IMR-90 (cell line): Measurements from ENCODE around the gene NELL1. TPM values are rescaled to one million over a fixed set of nuclear protein-coding genes. Genes with fewer than 3 reads are reported as not detected.

Experiments
- ATAC-seq: fragments of 200-7000 bp; cut with Tn5 transposase; 2 replicates; pipeline ENCODE4 v1.9.1; 2020; ENCODE audit warnings: low read depth, mild to moderate bottlenecking, moderate library complexity
- BruUV-seq: library from RNA; stranded (reverse); fragments of 400-500 nt; replicated peaks from 2 replicates; lab custom pipeline; 2021; lab: Mats Ljungman, UMichigan
- CTCF ChIA-PET: fragments of 300-600 bp; formaldehyde crosslinking; extraction: SDS; loops from one replicate; lab custom pipeline; 2021; ENCODE audit warnings: antibody characterized with exemption; lab: Yijun Ruan, JAX
- POLR2A ChIA-PET: fragments of 300-600 bp; sonication (Branson Sonifier 250); formaldehyde crosslinking; loops from one replicate; lab custom pipeline; 2022; ENCODE audit warnings: antibody characterized with exemption; ENCODE audit not compliant: unreplicated experiment; lab: Charles Lee
- DNase-seq: peaks from one replicate; pipeline ENCODE4 v3.0.0; 2013
- H2AFZ ChIP-seq: replicated peaks from 2 replicates; pipeline ENCODE3; 2013; ENCODE audit warnings: low read length, mild to moderate bottlenecking; ENCODE audit not compliant: poor library complexity
- H2AK5ac ChIP-seq: 2 replicates; pipeline ENCODE4 v1.6.1; 2013; ENCODE audit warnings: low read depth, low read length, inconsistent platforms
- H2AK9ac ChIP-seq: replicated peaks from 2 replicates; pipeline ENCODE3; 2013; ENCODE audit warnings: mild to moderate bottlenecking, low read depth, low read length, moderate library complexity; ENCODE audit not compliant: poor library complexity
- H2BK120ac ChIP-seq: 2 replicates; pipeline ENCODE4 v1.6.1; 2013; ENCODE audit warnings: low read depth, low read length, inconsistent platforms
- H2BK15ac ChIP-seq: 3 replicates; pipeline ENCODE4 v1.6.1; 2013; ENCODE audit warnings: low read depth, low read length, inconsistent platforms
- H2BK20ac ChIP-seq: 2 replicates; pipeline ENCODE4 v1.6.1; 2013; ENCODE audit warnings: low read depth, mild to moderate bottlenecking, inconsistent platforms, low read length, moderate library complexity
- H2BK5ac ChIP-seq: 2 replicates; pipeline ENCODE4 v1.6.1; 2013; ENCODE audit warnings: mild to moderate bottlenecking, low read depth, low read length, inconsistent platforms; ENCODE audit not compliant: poor library complexity, severe bottlenecking
- H3K14ac ChIP-seq: replicated peaks from 2 replicates; pipeline ENCODE4 v1.6.1; 2013; ENCODE audit warnings: low read depth, low read length, inconsistent platforms
- H3K18ac ChIP-seq: 2 replicates; pipeline ENCODE4 v1.6.1; 2013; ENCODE audit warnings: low read depth, low read length, control low read depth
- H3K23ac ChIP-seq: 2 replicates; pipeline ENCODE4 v1.6.1; 2013; ENCODE audit warnings: low read depth, low read length, inconsistent platforms
- H3K27ac ChIP-seq: 2 replicates; pipeline ENCODE4 v1.5.1; 2013; ENCODE audit warnings: mild to moderate bottlenecking, control low read depth, low read length; ENCODE audit not compliant: insufficient read depth
- H3K27me3 ChIP-seq: 2 replicates; pipeline ENCODE4 v1.6.1; 2013; ENCODE audit warnings: low read length; ENCODE audit not compliant: control insufficient read depth, insufficient read depth
- H3K36me3 ChIP-seq: 2 replicates; pipeline ENCODE4 v1.6.1; 2013; ENCODE audit warnings: low read length, mixed read lengths; ENCODE audit not compliant: control insufficient read depth, insufficient read depth
- H3K4ac ChIP-seq: 2 replicates; pipeline ENCODE4 v1.6.1; 2013; ENCODE audit warnings: low read depth, low read length, inconsistent platforms
- H3K4me1 ChIP-seq: 2 replicates; pipeline ENCODE4 v1.6.1; 2013; ENCODE audit warnings: low read length, mixed read lengths; ENCODE audit not compliant: control insufficient read depth, insufficient read depth
- H3K4me2 ChIP-seq: 2 replicates; pipeline ENCODE4 v1.6.1; 2013; ENCODE audit warnings: low read depth, mild to moderate bottlenecking, control low read depth, low read length, moderate library complexity
- H3K4me3 ChIP-seq: 2 replicates; pipeline ENCODE4 v1.5.1; 2013; ENCODE audit warnings: low read depth, mild to moderate bottlenecking, control low read depth, low read length, moderate library complexity; ENCODE audit not compliant: insufficient read depth
- H3K56ac ChIP-seq: 2 replicates; pipeline ENCODE4 v1.6.1; 2013; ENCODE audit warnings: low read length, inconsistent platforms; ENCODE audit not compliant: insufficient read depth; ENCODE audit errors: extremely low read depth
- H3K79me1 ChIP-seq, 2 experiments: 2 replicates each; pipeline ENCODE4 v1.6.1; 2013; ENCODE audit warnings: low read length in 2 of 2, inconsistent platforms in 1 of 2, low read depth in 1 of 2
- H3K9ac ChIP-seq: 2 replicates; pipeline ENCODE4 v1.6.1; 2013; ENCODE audit warnings: low read depth, low read length, control low read depth
- H3K9me1 ChIP-seq: 2 replicates; pipeline ENCODE4 v1.6.1; 2013; ENCODE audit warnings: low read length, inconsistent platforms; ENCODE audit not compliant: insufficient read depth
- H3K9me3 ChIP-seq: 2 replicates; pipeline ENCODE4 v1.6.1; 2013; ENCODE audit warnings: low read length; ENCODE audit not compliant: control insufficient read depth, insufficient read depth
- H4K20me1 ChIP-seq: 2 replicates; pipeline ENCODE4 v1.6.1; 2013; ENCODE audit warnings: low read length, inconsistent platforms; ENCODE audit not compliant: insufficient read depth
- H4K5ac ChIP-seq: 2 replicates; pipeline ENCODE4 v1.6.1; 2013; ENCODE audit warnings: mild to moderate bottlenecking, low read depth, low read length, control low read depth
- H4K8ac ChIP-seq, 2 experiments: 2 replicates each; pipeline ENCODE4 v1.6.1; 2013; ENCODE audit warnings: low read depth in 2 of 2, low read length in 2 of 2, control low read depth in 1 of 2, inconsistent platforms in 1 of 2
- H4K91ac ChIP-seq: 2 replicates; pipeline ENCODE4 v1.6.1; 2013; ENCODE audit warnings: low read depth, low read length, inconsistent platforms; ENCODE audit not compliant: insufficient read depth
- CTCF ChIP-seq: conservative IDR thresholded peaks from 2 replicates; pipeline ENCODE4 v1.5.1; 2012; ENCODE audit warnings: mild to moderate bottlenecking, low read depth, low read length, improper control_type of control experiment
- FOS ChIP-seq: fragments of 150-350 bp; IDR thresholded peaks from 2 replicates; pipeline ENCODE4 v1.6.1; 2016; ENCODE audit warnings: low read depth, low read length
- MXI1 ChIP-seq: IDR thresholded peaks from 2 replicates; pipeline ENCODE4 v1.6.1; 2012; ENCODE audit warnings: low read depth, mild to moderate bottlenecking, low read length, moderate library complexity, borderline replicate concordance
- RFX5 ChIP-seq: IDR thresholded peaks from 2 replicates; pipeline ENCODE4 v1.8.0; 2012; ENCODE audit warnings: low read depth, mild to moderate bottlenecking, low read length, moderate library complexity
- WGBS, 2 experiments: methylation state at CpG; one replicate each; pipeline versions ENCODE4 v1.1.5 to v1.1.7; 2013; ENCODE audit warnings: missing lambda C conversion rate in 2 of 2; ENCODE audit not compliant: insufficient read length in 1 of 2; ENCODE audit errors: extremely low coverage in 2 of 2; 5-methylcytosine and 5-hydroxymethylcytosine counted together
- dilution Hi-C: fragments of 300-500 bp; cut with HindIII; formaldehyde crosslinking; loops from one replicate; pipeline ENCODE4 v1.14.3; 2018; ENCODE audit warnings: low sequenced_read_pairs; ENCODE audit not compliant: unreplicated experiment
- in situ Hi-C: fragments of 300-500 bp; cut with MboI; formaldehyde crosslinking; loops from 3 replicates; pipeline ENCODE4 v1.14.3; 2019; ENCODE audit warnings: low sequenced_read_pairs, inconsistent platforms, mixed read lengths
- intact Hi-C: fragments of 100-400 bp; cut with micrococcal nuclease; formaldehyde crosslinking; loops from 2 replicates; pipeline ENCODE4 v1.10.0; 2022
- polyA plus RNA-seq, 3 experiments: library from polyadenylated mRNA; depleted of rRNA; stranded (reverse); fragments of >200 nt; gene quantifications; 2 replicates each; pipeline ENCODE4 v1.2.3, GENCODE V29; 2012; ENCODE audit warnings: low replicate concordance in 1 of 3
- total RNA-seq: library from RNA; depleted of rRNA; stranded (reverse); fragments of >200 nt; gene quantifications from 2 replicates; pipeline ENCODE4 v1.2.3, GENCODE V29; 2012

Gene NELL1
- total and polyA plus RNA-seq, 2 of the 4 experiments (the other 2 are of a cell fraction) = not detected

GRCh38 chr11:21374376-21374775 is 705.0 kb downstream of the NELL1 start:
- WGBS, 2 experiments = no CpG with 5 or more reads among the region's 5 CpGs
- no peak overlapping the region for H2BK20ac ChIP-seq
- H3K4me2 ChIP-seq = no peak overlapping the region

More at GRCh38 chr11:21374376-21374775, 705.0 kb downstream of the NELL1 start:
- no peaks in the 10 kb centered on the region for H3K36me3 ChIP-seq
- H4K5ac ChIP-seq = no peak overlapping the region
- ChIA-PET POLR2A (no interaction called here), CTCF (no interaction called here)
- no peak overlapping the region for H3K56ac ChIP-seq
- H3K4me3 ChIP-seq = no peak overlapping the region
- no peak overlapping the region for H2BK5ac ChIP-seq
- no peak overlapping the region for H2AFZ ChIP-seq
- H4K8ac ChIP-seq = no peak overlapping the region
- H2BK120ac ChIP-seq = no peak overlapping the region
- no peak overlapping the region for H3K4ac ChIP-seq
- no peaks in the 10 kb centered on the region for H3K27me3 ChIP-seq
- H3K14ac ChIP-seq = no peak overlapping the region
- H3K79me1 ChIP-seq = no peaks in the 10 kb centered on the region
- no peaks in the 10 kb centered on the region for H3K4me1 ChIP-seq
- H2AK5ac ChIP-seq = no peak overlapping the region
- H2BK15ac ChIP-seq = no peak overlapping the region
- no peak for DNase-seq
- no peaks in the 10 kb centered on the region for H3K9me1 ChIP-seq
- H3K9ac ChIP-seq = no peak overlapping the region
- peaks cover 4% of the 10 kb centered on the region; the same call in 1 of the 2 replicates for H3K9me3 ChIP-seq
- H2AK9ac ChIP-seq = no peak overlapping the region
- H3K18ac ChIP-seq = no peak overlapping the region
- H4K20me1 ChIP-seq = no peaks in the 10 kb centered on the region
- BruUV-seq = no TSS peak
- ATAC-seq = no peak
- in situ Hi-C loops (no loop called here), dilution Hi-C loops (no loop called here), intact Hi-C loops (no loop called here)
- H4K91ac ChIP-seq = no peak overlapping the region
- TF ChIP-seq RFX5 (no peak), MXI1 (no peak), CTCF (no peak), FOS (no peak)
- H3K23ac ChIP-seq = no peak overlapping the region
- H3K27ac ChIP-seq = no peak overlapping the region
